DOHH2 (cell line): ENCODE measurements around the gene FRMD7.
"Not testable (repeated sequence)": the region's sequence is repeated elsewhere in the genome, so short reads cannot be mapped to it uniquely, and the experiment has no call there.

Experiments
- H3F3A ChIP-seq: fragments of 200-600 bp; sonication (generic), shearing (Covaris generic); 2 replicates; pipeline ENCODE4 v1.6.0; 2016; ENCODE audit warnings: antibody characterized with exemption, mild to moderate bottlenecking; ENCODE audit not compliant: control insufficient read depth, insufficient read depth
- H3K27ac ChIP-seq: fragments of 200-600 bp; sonication (generic); 2 replicates; pipeline ENCODE4 v1.5.1; 2014; ENCODE audit warnings: low read depth, mild to moderate bottlenecking, low read length, moderate library complexity
- H3K27me3 ChIP-seq: fragments of 200-600 bp; sonication (generic); 2 replicates; pipeline ENCODE4 v1.6.1; 2014; ENCODE audit warnings: mild to moderate bottlenecking, low read length, mixed read lengths; ENCODE audit not compliant: control insufficient read depth
- H3K36me3 ChIP-seq: fragments of 200-600 bp; sonication (generic); 2 replicates; pipeline ENCODE4 v1.6.1; 2014; ENCODE audit warnings: mild to moderate bottlenecking, low read length, moderate library complexity, mixed read lengths; ENCODE audit not compliant: control insufficient read depth
- H3K4me1 ChIP-seq: fragments of 200-600 bp; sonication (generic); 2 replicates; pipeline ENCODE4 v1.6.1; 2014; ENCODE audit warnings: mild to moderate bottlenecking, low read length, mixed read lengths; ENCODE audit not compliant: control insufficient read depth
- H3K4me2 ChIP-seq: fragments of 200-600 bp; sonication (generic); 2 replicates; pipeline ENCODE4 v1.6.0; 2014; ENCODE audit warnings: mild to moderate bottlenecking, low read length, moderate library complexity
- H3K4me3 ChIP-seq: fragments of 200-600 bp; sonication (generic); 2 replicates; pipeline ENCODE4 v1.5.1; 2014; ENCODE audit warnings: mild to moderate bottlenecking, low read length, mixed read lengths
- H3K79me2 ChIP-seq: fragments of 200-600 bp; sonication (generic); 2 replicates; pipeline ENCODE4 v1.6.1; 2014; ENCODE audit warnings: mild to moderate bottlenecking, low read length, mixed read lengths; ENCODE audit not compliant: control insufficient read depth
- H3K9me2 ChIP-seq: fragments of 200-600 bp; sonication (generic); replicated peaks from 2 replicates; pipeline ENCODE4 v1.6.1; 2014; ENCODE audit warnings: mild to moderate bottlenecking, low read length, mixed read lengths; ENCODE audit not compliant: control insufficient read depth
- H3K9me3 ChIP-seq: fragments of 200-600 bp; sonication (generic); 2 replicates; pipeline ENCODE4 v1.6.1; 2014; ENCODE audit warnings: antibody characterized with exemption, low read length, mixed read lengths; ENCODE audit not compliant: control insufficient read depth, insufficient read depth
- H4K20me1 ChIP-seq: fragments of 200-600 bp; sonication (generic); 2 replicates; pipeline ENCODE4 v1.6.0; 2014; ENCODE audit warnings: low read depth, mild to moderate bottlenecking, antibody characterized with exemption, low read length, moderate library complexity; ENCODE audit not compliant: control insufficient read depth, insufficient read depth
- EZH2phosphoT487 ChIP-seq: fragments of 200-600 bp; sonication (generic); IDR thresholded peaks from 2 replicates; pipeline ENCODE4 v1.6.1; 2017; ENCODE audit warnings: borderline replicate concordance, mild to moderate bottlenecking, antibody characterized with exemption, low read length, moderate library complexity, mixed read lengths
- TF ChIP-seq, protein P1 (sequence below): fragments of 200-600 bp; sonication (generic); IDR thresholded peaks from one replicate; pipeline ENCODE4 v1.5.1; 2014; ENCODE audit warnings: antibody characterized with exemption, mild to moderate bottlenecking, low read depth, low read length; ENCODE audit not compliant: poor library complexity, severe bottlenecking

The FRMD7 gene

GRCh38 chrX:132058050-132058449, 69.8 kb downstream of the FRMD7 start:
- no peaks in the 10 kb centered on the region for H3K27me3 ChIP-seq
- H4K20me1 ChIP-seq, result no peaks in the 10 kb centered on the region
- peaks cover 14% of the 10 kb centered on the region for H3K36me3 ChIP-seq
- no peaks in the 10 kb centered on the region for H3K9me3 ChIP-seq
- H3K4me2 ChIP-seq, result no peak overlapping the region
- H3K27ac ChIP-seq, result no peak overlapping the region
- no peak overlapping the region for H3K4me3 ChIP-seq
- H3K79me2 ChIP-seq, result peaks cover 24% of the 10 kb centered on the region
- H3F3A ChIP-seq, result no peaks in the 10 kb centered on the region
- no peaks in the 10 kb centered on the region for H3K9me2 ChIP-seq
- no peak for TF ChIP-seq EZH2phosphoT487
- TF ChIP-seq, protein P1, sequence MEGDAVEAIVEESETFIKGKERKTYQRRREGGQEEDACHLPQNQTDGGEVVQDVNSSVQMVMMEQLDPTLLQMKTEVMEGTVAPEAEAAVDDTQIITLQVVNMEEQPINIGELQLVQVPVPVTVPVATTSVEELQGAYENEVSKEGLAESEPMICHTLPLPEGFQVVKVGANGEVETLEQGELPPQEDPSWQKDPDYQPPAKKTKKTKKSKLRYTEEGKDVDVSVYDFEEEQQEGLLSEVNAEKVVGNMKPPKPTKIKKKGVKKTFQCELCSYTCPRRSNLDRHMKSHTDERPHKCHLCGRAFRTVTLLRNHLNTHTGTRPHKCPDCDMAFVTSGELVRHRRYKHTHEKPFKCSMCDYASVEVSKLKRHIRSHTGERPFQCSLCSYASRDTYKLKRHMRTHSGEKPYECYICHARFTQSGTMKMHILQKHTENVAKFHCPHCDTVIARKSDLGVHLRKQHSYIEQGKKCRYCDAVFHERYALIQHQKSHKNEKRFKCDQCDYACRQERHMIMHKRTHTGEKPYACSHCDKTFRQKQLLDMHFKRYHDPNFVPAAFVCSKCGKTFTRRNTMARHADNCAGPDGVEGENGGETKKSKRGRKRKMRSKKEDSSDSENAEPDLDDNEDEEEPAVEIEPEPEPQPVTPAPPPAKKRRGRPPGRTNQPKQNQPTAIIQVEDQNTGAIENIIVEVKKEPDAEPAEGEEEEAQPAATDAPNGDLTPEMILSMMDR, result no peak
- H3K4me1 ChIP-seq, result peaks cover 36% of the 10 kb centered on the region

- Histone ChIP-seq H3K36me3 (peaks cover 11% of the 10 kb centered on the region), H3K79me2 (peaks cover 60% of the 10 kb centered on the region)
- H3K4me3 ChIP-seq, H4K20me1 ChIP-seq, H3K27ac ChIP-seq, H3K4me1 ChIP-seq, H3F3A ChIP-seq, H3K4me2 ChIP-seq, H3K27me3 ChIP-seq, H3K9me2 ChIP-seq, H3K9me3 ChIP-seq: not testable (repeated sequence)
These were observed 76.0 kb downstream of the FRMD7 start for GRCh38 chrX:132051778-132052177.

DNA sequence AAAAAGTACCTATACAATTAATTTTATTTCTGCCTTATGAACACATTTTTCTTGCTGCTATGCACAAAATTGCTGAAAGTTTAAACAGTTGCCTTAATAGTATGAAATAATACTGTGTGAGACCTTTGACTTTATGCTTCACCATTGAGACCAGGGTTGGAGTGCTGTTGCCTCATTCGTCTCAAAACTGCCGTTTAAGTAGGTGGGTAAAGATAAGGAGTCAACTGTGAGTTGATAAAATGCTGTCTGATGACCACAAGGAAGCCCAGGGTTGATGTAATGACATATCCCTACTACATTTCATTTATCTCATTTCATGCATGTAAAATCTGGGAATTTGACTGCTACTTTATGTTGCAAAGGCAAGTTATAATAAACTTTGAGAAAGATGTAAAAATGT, 81.3 kb downstream of the FRMD7 start:
- no peaks in the 10 kb centered on the region for H3K27me3 ChIP-seq
- H3K4me3 ChIP-seq, result no peak overlapping the region
- no peak overlapping the region for H3K4me2 ChIP-seq
- no peaks in the 10 kb centered on the region for H3F3A ChIP-seq
- H3K9me3 ChIP-seq, result no peaks in the 10 kb centered on the region
- H4K20me1 ChIP-seq, result no peaks in the 10 kb centered on the region
- TF ChIP-seq, protein P1, result no peak
- TF ChIP-seq EZH2phosphoT487, result no peak
- H3K4me1 ChIP-seq, result no peaks in the 10 kb centered on the region
- no peak overlapping the region for H3K27ac ChIP-seq
- no peaks in the 10 kb centered on the region for H3K9me2 ChIP-seq
- no peaks in the 10 kb centered on the region; the same call in 1 of the 2 replicates for H3K36me3 ChIP-seq
- H3K79me2 ChIP-seq, result peaks cover 80% of the 10 kb centered on the region

DNA sequence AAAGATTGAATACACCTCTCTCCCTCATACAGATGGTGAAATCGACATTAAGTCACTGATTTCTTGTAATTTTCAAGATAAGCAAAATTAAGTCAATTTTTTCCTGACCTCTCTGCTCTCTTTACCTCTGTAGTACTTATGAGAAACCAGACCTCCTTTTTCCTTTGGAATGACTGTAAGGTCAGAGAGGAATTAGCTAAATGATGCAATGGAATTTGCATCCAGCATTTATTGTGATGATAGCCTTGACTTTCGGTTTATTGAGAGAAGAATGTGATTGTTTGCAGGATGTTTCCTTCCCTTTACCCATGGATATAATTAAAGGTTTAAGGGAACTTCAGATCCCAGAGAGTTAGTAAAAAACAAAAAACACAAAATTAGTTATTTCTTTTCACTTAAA, 82.4 kb downstream of the FRMD7 start:
- H4K20me1 ChIP-seq, result no peaks in the 10 kb centered on the region
- TF ChIP-seq EZH2phosphoT487, result no peak
- TF ChIP-seq, protein P1, result no peak
- no peaks in the 10 kb centered on the region for H3F3A ChIP-seq
- no peaks in the 10 kb centered on the region for H3K27me3 ChIP-seq
- H3K4me2 ChIP-seq, result no peak overlapping the region
- no peaks in the 10 kb centered on the region; the same call in 1 of the 2 replicates for H3K36me3 ChIP-seq
- H3K4me1 ChIP-seq, result no peaks in the 10 kb centered on the region
- no peak overlapping the region for H3K27ac ChIP-seq
- H3K9me2 ChIP-seq, result no peaks in the 10 kb centered on the region
- H3K4me3 ChIP-seq, result no peak overlapping the region
- H3K9me3 ChIP-seq, result no peaks in the 10 kb centered on the region
- H3K79me2 ChIP-seq, result peaks cover 82% of the 10 kb centered on the region
